Sigmoid colon (tissue), 7 donors: ENCODE results near the gene OLFM1. TPM values are rescaled to one million over a fixed set of nuclear protein-coding genes. Genes with fewer than 3 reads are reported as not detected.
A peak's percentile ranks its signal among the peaks of the same experiment; 100 is the strongest.

Source experiments
- DNase-seq: peaks from one replicate; pipeline ENCODE4 v3.0.0-alpha.2; 2019
- H3K27ac ChIP-seq, 4 donors: fragments of 200-600 bp; sonication (generic); one replicate each; pipeline ENCODE4 v1.5.1; 2016 to 2019; ENCODE audit warnings: mild to moderate bottlenecking in 1 of 4
- H3K27me3 ChIP-seq, 3 donors: fragments of 200-600 bp; sonication (generic); one replicate each; pipeline ENCODE4 v1.5.1; 2019; ENCODE audit warnings: mild to moderate bottlenecking in 1 of 3
- H3K36me3 ChIP-seq, 4 donors: fragments of 200-600 bp; sonication (generic); one replicate each; pipeline ENCODE4 v1.5.1; 2016 to 2019
- H3K4me1 ChIP-seq, 4 donors: fragments of 200-600 bp; sonication (generic); one replicate each; pipeline ENCODE4 v1.5.1; 2017 to 2019
- H3K4me3 ChIP-seq, 4 donors: fragments of 200-600 bp; sonication (generic); one replicate each; pipeline ENCODE4 v1.5.1; 2017 to 2019; ENCODE audit warnings: mild to moderate bottlenecking in 2 of 4, moderate library complexity in 1 of 4
- H3K9me3 ChIP-seq, 4 donors: fragments of 200-600 bp in 3 of 4; sonication (generic) in 3 of 4; one replicate each; pipeline versions ENCODE4 v1.5.1 to v1.6.1; 2013 to 2019
- EP300 ChIP-seq, 4 donors: sonication (generic); formaldehyde crosslinking; IDR thresholded peaks; one replicate each; pipeline ENCODE4 v1.6.1; 2017; ENCODE audit warnings: antibody characterized with exemption in 4 of 4
- POLR2A ChIP-seq, 2 donors: fragments of 450-650 bp; IDR thresholded peaks; one replicate each; pipeline ENCODE4 v1.6.1; 2016; ENCODE audit warnings: antibody characterized with exemption in 2 of 2, mild to moderate bottlenecking in 2 of 2, moderate library complexity in 2 of 2
- POLR2AphosphoS5 ChIP-seq, 4 donors: sonication (generic); formaldehyde crosslinking; IDR thresholded peaks; one replicate each; pipeline ENCODE4 v1.6.1; 2017; ENCODE audit warnings: antibody characterized with exemption in 4 of 4
- WGBS, 2 donors: extraction: QIAGEN DNeasy Blood & Tissue Kit; methylation state at CpG; one replicate each; pipeline ENCODE4 v1.1.7; 2013; 5-methylcytosine and 5-hydroxymethylcytosine counted together
- intact Hi-C: fragments of 100-400 bp; cut with DNase I; formaldehyde crosslinking; loops from one replicate; pipeline ENCODE4 v1.15.1; 2023
- polyA plus RNA-seq, 3 donors: library from polyadenylated mRNA; stranded (reverse); fragments of 200-250 nt; gene quantifications; one replicate each; pipeline ENCODE4 v1.2.3, GENCODE V29; 2013
- total RNA-seq, 4 donors: library from RNA; depleted of rRNA; stranded (reverse); fragments of >200 nt; gene quantifications; one replicate each; pipeline ENCODE4 v1.1.0, GENCODE V29; 2016
- TF ChIP-seq, protein P1 (sequence below), 4 experiments: fragments of 450-650 bp in 3 of 4; fragments of 200-600 bp in 1 of 4; IDR thresholded peaks; one replicate each; pipeline ENCODE4 v1.5.1; 2016 to 2019; ENCODE audit warnings: antibody characterized with exemption in 4 of 4, mild to moderate bottlenecking in 3 of 4, moderate library complexity in 2 of 4
- donor health status: healthy with polysubstance abuse.
- donor health status: Bipolar disorder and iron deficiency.
- donor health status: healthy.

Gene OLFM1
- total and polyA plus RNA-seq, 7 donors: 1.2 to 19.3 (median 13.6) TPM

DNA sequence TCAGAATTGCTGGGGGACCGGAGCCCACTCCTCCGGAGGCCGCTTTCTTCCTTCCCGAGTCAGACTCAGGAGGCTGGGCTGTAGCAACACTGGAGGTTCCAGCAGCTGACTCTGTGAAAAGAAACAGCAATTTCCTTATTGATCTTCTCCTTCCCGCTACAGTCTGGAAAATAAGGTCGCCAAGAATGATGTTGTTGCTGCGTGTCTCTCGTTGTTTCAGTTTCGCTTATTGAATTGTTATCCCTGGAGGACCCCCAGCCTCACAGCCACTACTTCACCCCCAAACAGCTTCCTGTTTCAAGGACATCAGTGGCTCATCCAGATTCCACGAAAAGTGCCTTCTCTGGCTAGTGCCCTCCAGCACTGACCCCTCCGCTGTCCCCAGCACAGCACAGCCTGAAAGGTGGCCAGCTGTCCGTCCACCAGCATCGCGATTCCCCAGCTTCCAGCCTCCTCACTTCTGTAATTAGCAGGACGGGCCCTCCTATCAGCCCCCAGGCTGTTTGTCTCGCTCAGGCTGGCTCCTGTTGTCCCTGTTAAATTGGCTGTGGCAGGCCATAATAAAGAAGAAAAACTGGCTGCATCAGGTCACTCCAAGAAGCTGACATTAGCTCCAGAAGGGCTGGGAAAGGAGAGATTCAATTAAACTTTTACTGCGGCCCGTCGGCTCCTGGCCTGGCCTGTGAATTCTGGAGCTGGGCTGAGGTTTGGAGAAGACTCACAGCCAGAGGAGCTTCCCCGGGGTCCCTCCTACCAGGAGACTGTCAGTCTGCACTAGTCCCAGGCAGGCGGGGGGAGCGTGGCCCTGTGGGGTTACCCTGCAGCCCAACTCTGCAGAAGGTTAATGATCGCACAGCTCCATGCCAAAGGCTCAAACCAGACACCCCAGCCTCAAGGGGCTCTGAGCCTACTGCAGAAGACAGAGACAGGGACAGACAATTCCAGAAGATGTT lies 40.5 kb downstream of the OLFM1 start:
- H3K9me3 ChIP-seq: no peaks in the 10 kb centered on the region
- H3K27me3 ChIP-seq: peaks cover 0 to 22% (median 0%) of the 10 kb centered on the region in 3 donors
- no peak for DNase-seq
- no peak for TF ChIP-seq POLR2A (IDR thresholded peaks at IDR 0.05)
- TF ChIP-seq, protein P1, sequence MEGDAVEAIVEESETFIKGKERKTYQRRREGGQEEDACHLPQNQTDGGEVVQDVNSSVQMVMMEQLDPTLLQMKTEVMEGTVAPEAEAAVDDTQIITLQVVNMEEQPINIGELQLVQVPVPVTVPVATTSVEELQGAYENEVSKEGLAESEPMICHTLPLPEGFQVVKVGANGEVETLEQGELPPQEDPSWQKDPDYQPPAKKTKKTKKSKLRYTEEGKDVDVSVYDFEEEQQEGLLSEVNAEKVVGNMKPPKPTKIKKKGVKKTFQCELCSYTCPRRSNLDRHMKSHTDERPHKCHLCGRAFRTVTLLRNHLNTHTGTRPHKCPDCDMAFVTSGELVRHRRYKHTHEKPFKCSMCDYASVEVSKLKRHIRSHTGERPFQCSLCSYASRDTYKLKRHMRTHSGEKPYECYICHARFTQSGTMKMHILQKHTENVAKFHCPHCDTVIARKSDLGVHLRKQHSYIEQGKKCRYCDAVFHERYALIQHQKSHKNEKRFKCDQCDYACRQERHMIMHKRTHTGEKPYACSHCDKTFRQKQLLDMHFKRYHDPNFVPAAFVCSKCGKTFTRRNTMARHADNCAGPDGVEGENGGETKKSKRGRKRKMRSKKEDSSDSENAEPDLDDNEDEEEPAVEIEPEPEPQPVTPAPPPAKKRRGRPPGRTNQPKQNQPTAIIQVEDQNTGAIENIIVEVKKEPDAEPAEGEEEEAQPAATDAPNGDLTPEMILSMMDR (IDR thresholded peaks at IDR 0.05): no peak
- TF ChIP-seq POLR2AphosphoS5 (IDR thresholded peaks at IDR 0.05): no peak
- TF ChIP-seq EP300 (IDR thresholded peaks at IDR 0.05): no peak
- H3K4me3 ChIP-seq: no peak overlapping the region
- intact Hi-C loops: no loop called here
- no peak overlapping the region for H3K27ac ChIP-seq
- H3K36me3 ChIP-seq: no peaks in the 10 kb centered on the region
- whole genome bisulfite sequencing, 2 donors: 47 to 52% methylated on average over 23 of the region's 23 CpGs
- H3K4me1 ChIP-seq: no peaks in the 10 kb centered on the region

DNA sequence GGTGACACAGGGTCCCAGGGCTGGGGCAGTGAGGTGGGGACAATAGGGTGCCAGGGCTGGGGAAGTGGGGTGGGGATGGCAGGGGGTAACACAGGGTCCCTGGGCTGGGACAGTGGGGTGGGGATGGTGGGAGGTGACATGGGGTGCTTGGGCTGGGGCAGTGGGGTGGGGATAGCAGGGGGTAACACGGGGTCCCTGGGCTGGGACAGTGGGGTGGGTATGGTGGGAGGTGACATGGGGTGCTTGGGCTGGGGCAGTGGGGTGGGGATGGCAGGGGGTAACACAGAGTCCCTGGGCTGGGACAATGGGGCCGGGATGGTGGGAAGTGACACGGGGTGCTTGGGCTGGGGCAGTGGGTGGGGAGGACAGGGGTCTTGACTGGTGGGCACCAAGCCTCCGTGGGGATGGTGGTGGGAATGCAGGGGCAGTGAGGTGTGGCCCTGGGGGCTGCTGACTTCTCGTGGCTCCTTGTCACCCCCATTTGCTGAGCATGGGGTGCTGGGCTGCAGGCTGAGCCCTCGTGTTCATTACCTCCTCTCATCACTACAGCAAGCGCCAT lies 41.7 kb downstream of the OLFM1 start:
- Histone ChIP-seq H3K4me3 (no peak overlapping the region), H3K27ac (no peak overlapping the region), H3K27me3 (peaks cover 0 to 34% (median 0%) of the 10 kb centered on the region in 3 donors), H3K9me3 (no peaks in the 10 kb centered on the region), H3K4me1 (no peaks in the 10 kb centered on the region), H3K36me3 (no peaks in the 10 kb centered on the region)
- no peak for TF ChIP-seq EP300 (IDR thresholded peaks at IDR 0.05)
- TF ChIP-seq, protein P1 (IDR thresholded peaks at IDR 0.05): no peak
- TF ChIP-seq POLR2AphosphoS5 (IDR thresholded peaks at IDR 0.05): no peak
- no peak for TF ChIP-seq POLR2A (IDR thresholded peaks at IDR 0.05)
- 88 to 91% methylated on average over 7 of the region's 7 CpGs for WGBS, 2 donors
- no peak for DNase-seq
- intact Hi-C loops: no loop called here

DNA sequence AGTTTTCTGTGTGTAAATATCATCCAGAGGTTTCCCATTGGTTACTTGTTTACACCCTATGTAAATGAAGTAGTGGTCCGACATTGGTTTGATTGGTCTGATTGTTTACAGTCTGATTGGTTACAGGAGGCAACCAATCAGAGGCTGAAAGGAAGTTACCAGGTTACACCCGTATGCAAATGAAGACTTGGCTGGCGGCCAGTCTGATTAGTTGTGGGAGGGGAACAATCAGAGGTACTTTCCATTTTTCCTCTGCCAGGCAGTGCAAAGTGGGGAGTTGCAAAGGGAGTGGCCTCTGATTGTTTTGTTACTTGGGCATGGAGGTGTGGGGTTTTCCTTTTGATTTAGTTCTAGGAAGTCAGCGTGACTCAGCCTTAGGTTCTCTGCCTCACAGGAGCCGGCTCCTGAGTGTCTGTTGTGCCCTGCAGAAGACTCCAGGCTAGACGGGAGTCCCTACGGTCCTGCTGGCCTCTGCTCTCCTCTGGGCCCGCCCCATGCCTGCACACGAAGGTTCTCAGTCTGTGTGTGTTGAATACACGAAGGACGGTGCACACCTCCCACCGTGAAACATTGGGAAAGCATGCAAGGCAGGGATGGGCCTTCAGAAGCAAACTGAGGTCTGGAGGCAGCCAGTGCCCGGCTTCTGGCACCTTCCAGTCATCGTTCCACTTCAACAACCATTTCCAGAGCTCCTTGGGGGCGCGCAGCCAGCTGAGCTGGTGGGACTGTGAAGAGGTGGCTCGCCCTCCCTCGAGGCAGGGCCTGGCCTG lies 42.9 kb downstream of the OLFM1 start:
- intact Hi-C loops: no loop called here
- H3K27me3 ChIP-seq: peaks cover 0 to 46% (median 0%) of the 10 kb centered on the region in 3 donors
- peak overlapping the region in 1 of 4 donors; percentile 32 for H3K27ac ChIP-seq
- DNase-seq: no peak
- TF ChIP-seq, protein P1 (IDR thresholded peaks at IDR 0.05): no peak
- TF ChIP-seq EP300 (IDR thresholded peaks at IDR 0.05) (no peak), POLR2A (IDR thresholded peaks at IDR 0.05) (no peak), POLR2AphosphoS5 (IDR thresholded peaks at IDR 0.05) (no peak)
- no peak overlapping the region for H3K4me3 ChIP-seq
- no peaks in the 10 kb centered on the region for H3K4me1 ChIP-seq
- no peaks in the 10 kb centered on the region for H3K36me3 ChIP-seq
- WGBS, 2 donors: 60 to 79% methylated on average over 18 of the region's 18 CpGs
- no peaks in the 10 kb centered on the region for H3K9me3 ChIP-seq

DNA sequence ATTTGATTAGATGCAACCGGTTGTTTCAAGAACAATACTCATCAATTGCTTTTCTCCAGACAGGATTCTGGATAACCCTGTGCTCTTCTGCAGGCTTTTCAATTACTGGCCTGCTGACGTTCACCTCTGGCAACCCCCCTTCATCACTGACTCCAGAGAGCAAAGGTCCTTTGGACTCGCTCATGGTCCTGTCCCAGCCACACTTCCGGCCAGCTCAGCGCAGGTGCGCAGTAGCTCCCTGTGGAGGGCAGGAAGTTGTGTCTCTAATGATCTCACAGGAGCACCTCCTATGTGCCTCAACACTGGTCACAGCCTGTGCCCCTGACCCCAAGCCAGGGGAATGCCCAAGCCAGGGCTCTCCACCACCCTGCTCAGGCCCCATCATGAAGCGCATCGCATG lies 44.0 kb downstream of the OLFM1 start:
- H3K27me3 ChIP-seq: peaks cover 0 to 57% (median 0%) of the 10 kb centered on the region in 3 donors
- no peaks in the 10 kb centered on the region for H3K9me3 ChIP-seq
- no peak overlapping the region for H3K27ac ChIP-seq
- intact Hi-C loops: no loop called here
- TF ChIP-seq EP300 (IDR thresholded peaks at IDR 0.05): no peak
- TF ChIP-seq, protein P1 (IDR thresholded peaks at IDR 0.05): no peak
- TF ChIP-seq POLR2AphosphoS5 (IDR thresholded peaks at IDR 0.05): no peak
- no peak for TF ChIP-seq POLR2A (IDR thresholded peaks at IDR 0.05)
- H3K4me1 ChIP-seq: no peaks in the 10 kb centered on the region
- WGBS, 2 donors: 87% methylated on average over 8 of the region's 8 CpGs
- no peak for DNase-seq
- no peaks in the 10 kb centered on the region for H3K36me3 ChIP-seq
- no peak overlapping the region for H3K4me3 ChIP-seq
